ENCODE results near the gene PDE2A. TPM values are rescaled to one million over a fixed set of nuclear protein-coding genes. Genes with fewer than 3 reads are reported as not detected.

Gene PDE2A
- total RNA-seq, 1 donor from 2014 or later, result 0.82 TPM

- Histone ChIP-seq H3K4me3 (ENCODE audit: insufficient read depth, low read depth, low read length) (peak overlapping the region; percentile 58), H3K9ac (ENCODE audit: low read length) (peak overlapping the region; percentile 82), H3K4me1 (ENCODE audit: insufficient read depth, low read length) (peaks cover 29% of the 10 kb centered on the region), H2AFZ (ENCODE audit: low read depth, low read length) (peak overlapping the region; percentile 82), H3K79me2 (ENCODE audit: insufficient read depth, low read length) (peaks cover 71% of the 10 kb centered on the region), H4K20me1 (ENCODE audit: insufficient read depth, low read length) (peaks cover 48% of the 10 kb centered on the region), H3K9me3 (ENCODE audit: insufficient read depth, low read depth, low read length) (no peaks in the 10 kb centered on the region), H3K27me3 (ENCODE audit: insufficient read depth, low read length) (no peaks in the 10 kb centered on the region), H3K4me2 (ENCODE audit: low read length) (peak overlapping the region; percentile 92), H3K36me3 (ENCODE audit: insufficient read depth, low read length) (peaks cover 2% of the 10 kb centered on the region), H3K27ac (ENCODE audit: low read depth, low read length) (peak overlapping the region; percentile 68)
- no peak for TF ChIP-seq EZH2 (IDR thresholded peaks at IDR 0.05; ENCODE audit: insufficient read depth, low read length)
- TF ChIP-seq CTCF (IDR thresholded peaks at IDR 0.05; ENCODE audit: insufficient read depth, low read depth, low read length), result no peak
- peak overlapping the region; percentile 63 for H3K27ac Mint-ChIP-seq (ENCODE audit: unreplicated experiment)
- peak; percentile 90 for DNase-seq (ENCODE audit: low read depth)
- FAIRE-seq, result peak; percentile 47
- H3K36me3 Mint-ChIP-seq (ENCODE audit: low read depth, unreplicated experiment), result peaks cover 7% of the 10 kb centered on the region
- H3K4me3 Mint-ChIP-seq (ENCODE audit: unreplicated experiment), result peak overlapping the region; percentile 67
- H3K27me3 Mint-ChIP-seq (ENCODE audit: low read depth, unreplicated experiment), result no peaks in the 10 kb centered on the region
- H3K4me1 Mint-ChIP-seq (ENCODE audit: low read depth, unreplicated experiment), result peaks cover 34% of the 10 kb centered on the region
- H3K9me3 Mint-ChIP-seq (ENCODE audit: unreplicated experiment), result no peaks in the 10 kb centered on the region
These were observed 48.0 kb upstream of the PDE2A start for GRCh38 chr11:72722050-72722748.

- Mint-ChIP-seq H3K4me1 (ENCODE audit: low read depth, unreplicated experiment) (peaks cover 34% of the 10 kb centered on the region), H3K27me3 (ENCODE audit: low read depth, unreplicated experiment) (no peaks in the 10 kb centered on the region), H3K27ac (ENCODE audit: unreplicated experiment) (peak overlapping the region; percentile 63), H3K9me3 (ENCODE audit: unreplicated experiment) (no peaks in the 10 kb centered on the region), H3K36me3 (ENCODE audit: low read depth, unreplicated experiment) (peaks cover 7% of the 10 kb centered on the region), H3K4me3 (ENCODE audit: unreplicated experiment) (peak overlapping the region; percentile 67)
- H3K4me3 ChIP-seq (ENCODE audit: insufficient read depth, low read depth, low read length), result peak overlapping the region; percentile 58
- H3K27ac ChIP-seq (ENCODE audit: low read depth, low read length), result peak overlapping the region; percentile 68
- FAIRE-seq, result no peak
- H3K9ac ChIP-seq (ENCODE audit: low read length), result peak overlapping the region; percentile 82
- peaks cover 2% of the 10 kb centered on the region for H3K36me3 ChIP-seq (ENCODE audit: insufficient read depth, low read length)
- peaks cover 75% of the 10 kb centered on the region for H3K79me2 ChIP-seq (ENCODE audit: insufficient read depth, low read length)
- no peaks in the 10 kb centered on the region for H3K9me3 ChIP-seq (ENCODE audit: insufficient read depth, low read depth, low read length)
- peaks cover 29% of the 10 kb centered on the region for H3K4me1 ChIP-seq (ENCODE audit: insufficient read depth, low read length)
- peak overlapping the region; percentile 92 for H3K4me2 ChIP-seq (ENCODE audit: low read length)
- DNase-seq (ENCODE audit: low read depth), result peak; percentile 10
- H2AFZ ChIP-seq (ENCODE audit: low read depth, low read length), result peak overlapping the region; percentile 82
- TF ChIP-seq EZH2 (IDR thresholded peaks at IDR 0.05; ENCODE audit: insufficient read depth, low read length), result no peak
- TF ChIP-seq CTCF (IDR thresholded peaks at IDR 0.05; ENCODE audit: insufficient read depth, low read depth, low read length), result no peak
- no peaks in the 10 kb centered on the region for H3K27me3 ChIP-seq (ENCODE audit: insufficient read depth, low read length)
- peaks cover 53% of the 10 kb centered on the region for H4K20me1 ChIP-seq (ENCODE audit: insufficient read depth, low read length)
These were observed 47.4 kb upstream of the PDE2A start for GRCh38 chr11:72721689-72722049.

DNA sequence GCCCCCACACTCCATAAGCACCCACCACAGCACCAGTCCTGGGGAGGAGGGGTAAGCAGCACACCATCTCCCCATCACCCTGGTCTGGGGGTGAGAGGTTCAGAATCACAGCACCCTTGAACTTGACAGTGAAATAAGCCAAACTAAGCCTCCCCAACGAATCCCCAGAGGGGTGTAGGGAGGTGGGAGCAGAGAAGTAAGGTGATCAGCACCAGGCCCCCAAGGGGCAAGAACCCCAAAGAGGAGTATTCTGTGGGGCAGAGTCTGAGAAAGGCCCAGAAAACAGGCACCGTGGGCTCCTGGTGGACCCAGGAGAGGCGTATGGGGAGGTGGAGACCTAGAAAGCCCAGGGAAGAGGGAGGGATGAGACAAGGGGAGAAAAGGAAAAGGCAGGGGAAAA, 47.1 kb upstream of the PDE2A start:
- peaks cover 75% of the 10 kb centered on the region for H3K79me2 ChIP-seq (ENCODE audit: insufficient read depth, low read length)
- peak overlapping the region; percentile 35 for H3K27ac Mint-ChIP-seq (ENCODE audit: unreplicated experiment)
- peaks cover 31% of the 10 kb centered on the region for H3K4me1 ChIP-seq (ENCODE audit: insufficient read depth, low read length)
- no peak for DNase-seq (ENCODE audit: low read depth)
- no peak for FAIRE-seq
- TF ChIP-seq EZH2 (IDR thresholded peaks at IDR 0.05; ENCODE audit: insufficient read depth, low read length), result no peak
- TF ChIP-seq CTCF (IDR thresholded peaks at IDR 0.05; ENCODE audit: insufficient read depth, low read depth, low read length), result no peak
- H3K4me2 ChIP-seq (ENCODE audit: low read length), result peak overlapping the region; percentile 92
- H2AFZ ChIP-seq (ENCODE audit: low read depth, low read length), result no peak overlapping the region
- peak overlapping the region; percentile 67 for H3K4me3 Mint-ChIP-seq (ENCODE audit: unreplicated experiment)
- peak overlapping the region; percentile 58 for H3K4me3 ChIP-seq (ENCODE audit: insufficient read depth, low read depth, low read length)
- H3K9ac ChIP-seq (ENCODE audit: low read length), result peak overlapping the region; percentile 82
- no peaks in the 10 kb centered on the region for H3K9me3 Mint-ChIP-seq (ENCODE audit: unreplicated experiment)
- H3K27me3 ChIP-seq (ENCODE audit: insufficient read depth, low read length), result no peaks in the 10 kb centered on the region
- peak overlapping the region; percentile 68 for H3K27ac ChIP-seq (ENCODE audit: low read depth, low read length)
- H4K20me1 ChIP-seq (ENCODE audit: insufficient read depth, low read length), result peaks cover 57% of the 10 kb centered on the region
- H3K36me3 Mint-ChIP-seq (ENCODE audit: low read depth, unreplicated experiment), result peaks cover 7% of the 10 kb centered on the region
- peaks cover 2% of the 10 kb centered on the region for H3K36me3 ChIP-seq (ENCODE audit: insufficient read depth, low read length)
- H3K4me1 Mint-ChIP-seq (ENCODE audit: low read depth, unreplicated experiment), result peaks cover 35% of the 10 kb centered on the region
- H3K9me3 ChIP-seq (ENCODE audit: insufficient read depth, low read depth, low read length), result no peaks in the 10 kb centered on the region
- H3K27me3 Mint-ChIP-seq (ENCODE audit: low read depth, unreplicated experiment), result no peaks in the 10 kb centered on the region

Measured in astrocyte (in vitro differentiated cells and primary cell).